Smooth muscle cell (in vitro differentiated cells): ENCODE measurements around the gene LIMS1. TPM values are rescaled to one million over a fixed set of nuclear protein-coding genes. Genes with fewer than 3 reads are reported as not detected.
"Not testable (repeated sequence)": the region's sequence is repeated elsewhere in the genome, so short reads cannot be mapped to it uniquely, and the experiment has no call there.

Experiments used
- DNase-seq: peaks from one replicate; lab custom pipeline; 2025; ENCODE audit not compliant: unreplicated experiment; lab: John Stamatoyannopoulos, UW
- H2AFZ ChIP-seq: fragments of 200-600 bp; sonication (generic); 2 replicates; pipeline ENCODE4 v1.6.0; 2016; ENCODE audit warnings: antibody characterized with exemption, low read depth, mild to moderate bottlenecking
- H3F3A ChIP-seq: fragments of 200-600 bp; sonication (generic); 2 replicates; pipeline ENCODE4 v1.6.0; 2017; ENCODE audit warnings: antibody characterized with exemption, low read depth
- H3K27ac ChIP-seq: fragments of 200-600 bp; sonication (generic); 2 replicates; pipeline ENCODE4 v1.5.1; 2016; ENCODE audit warnings: low read depth, mild to moderate bottlenecking
- H3K27me3 ChIP-seq: fragments of 200-600 bp; sonication (generic); 2 replicates; pipeline ENCODE4 v1.6.1; 2016; ENCODE audit warnings: low read depth, mild to moderate bottlenecking
- H3K36me3 ChIP-seq: fragments of 200-600 bp; sonication (generic); 2 replicates; pipeline ENCODE4 v1.5.1; 2016; ENCODE audit warnings: low read depth
- H3K4me1 ChIP-seq: fragments of 200-600 bp; sonication (generic); 2 replicates; pipeline ENCODE4 v1.5.1; 2016; ENCODE audit warnings: low read depth
- H3K4me2 ChIP-seq: fragments of 200-600 bp; sonication (generic); 2 replicates; pipeline ENCODE4 v1.6.0; 2016; ENCODE audit warnings: mild to moderate bottlenecking
- H3K4me3 ChIP-seq: fragments of 200-600 bp; sonication (generic); 2 replicates; pipeline ENCODE4 v1.5.1; 2016; ENCODE audit warnings: mild to moderate bottlenecking
- H3K79me2 ChIP-seq: fragments of 200-600 bp; sonication (generic); 2 replicates; pipeline ENCODE4 v1.6.0; 2016; ENCODE audit warnings: low read depth, mild to moderate bottlenecking
- H3K9ac ChIP-seq: fragments of 200-600 bp; sonication (generic); 2 replicates; pipeline ENCODE4 v1.6.0; 2016; ENCODE audit warnings: low read depth
- H3K9me3 ChIP-seq: fragments of 200-600 bp; sonication (generic); replicated peaks from 2 replicates; pipeline ENCODE4 v1.5.1; 2016; ENCODE audit warnings: low read depth
- H4K20me1 ChIP-seq: fragments of 200-600 bp; sonication (generic); 2 replicates; pipeline ENCODE4 v1.6.0; 2016; ENCODE audit warnings: low read depth
- WGBS: methylation state at CpG from one replicate; pipeline ENCODE4 v1.1.7; 2016; ENCODE audit warnings: low lambda C conversion rate; 5-methylcytosine and 5-hydroxymethylcytosine counted together
- polyA plus RNA-seq: library from polyadenylated mRNA; unstranded; fragments of >200 nt; fragmentation: Nextera tagmentation; extraction: Ambion mirVana; gene quantifications from 2 replicates; pipeline ENCODE4 v1.2.1, GENCODE V29; 2016
- total RNA-seq: library from RNA; depleted of rRNA; stranded (reverse); fragments of >200 nt; gene quantifications from 2 replicates; pipeline ENCODE4 v1.2.3, GENCODE V29; 2014
- TF ChIP-seq, protein P1 (sequence below): fragments of 200-600 bp; sonication (generic); IDR thresholded peaks from 2 replicates; pipeline ENCODE4 v1.5.1; 2017; ENCODE audit warnings: borderline replicate concordance, mild to moderate bottlenecking, antibody characterized with exemption; ENCODE audit not compliant: insufficient read depth, poor library complexity, severe bottlenecking

LIMS1 gene
- total and polyA plus RNA-seq, 2 experiments from 2014 or later, result 56.9 to 155 TPM

DNA sequence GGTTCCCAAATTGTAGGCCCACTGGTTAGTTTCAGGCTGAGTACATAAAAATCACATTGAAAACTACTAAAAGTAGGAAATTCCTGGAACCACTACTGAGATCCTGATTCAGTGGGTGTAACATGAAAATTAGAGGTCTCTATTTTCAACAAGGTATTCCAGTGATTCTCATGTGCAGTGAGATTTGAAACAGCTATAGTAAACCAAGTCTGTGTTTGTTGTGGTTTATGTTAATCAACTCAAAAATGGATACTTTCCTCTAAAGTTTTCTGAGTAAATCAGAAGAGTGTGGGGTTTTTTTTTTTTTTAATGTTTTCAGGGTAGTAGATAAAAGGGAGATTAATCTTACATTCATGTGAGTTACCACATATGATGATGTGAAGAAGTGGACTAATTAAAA, 42.4 kb upstream of the LIMS1 start:
- Histone ChIP-seq H3F3A (peaks cover 16% of the 10 kb centered on the region), H3K9me3 (no peaks in the 10 kb centered on the region), H3K36me3 (peaks cover 21% of the 10 kb centered on the region), H3K27me3 (no peaks in the 10 kb centered on the region), H3K9ac (peak overlapping the region; percentile 38), H3K4me1 (peaks cover 13% of the 10 kb centered on the region), H3K27ac (peak overlapping the region; percentile 89), H4K20me1 (no peaks in the 10 kb centered on the region), H3K4me3 (no peak overlapping the region), H3K4me2 (peak overlapping the region; percentile 65), H2AFZ (no peak overlapping the region), H3K79me2 (no peaks in the 10 kb centered on the region)
- TF ChIP-seq, protein P1, sequence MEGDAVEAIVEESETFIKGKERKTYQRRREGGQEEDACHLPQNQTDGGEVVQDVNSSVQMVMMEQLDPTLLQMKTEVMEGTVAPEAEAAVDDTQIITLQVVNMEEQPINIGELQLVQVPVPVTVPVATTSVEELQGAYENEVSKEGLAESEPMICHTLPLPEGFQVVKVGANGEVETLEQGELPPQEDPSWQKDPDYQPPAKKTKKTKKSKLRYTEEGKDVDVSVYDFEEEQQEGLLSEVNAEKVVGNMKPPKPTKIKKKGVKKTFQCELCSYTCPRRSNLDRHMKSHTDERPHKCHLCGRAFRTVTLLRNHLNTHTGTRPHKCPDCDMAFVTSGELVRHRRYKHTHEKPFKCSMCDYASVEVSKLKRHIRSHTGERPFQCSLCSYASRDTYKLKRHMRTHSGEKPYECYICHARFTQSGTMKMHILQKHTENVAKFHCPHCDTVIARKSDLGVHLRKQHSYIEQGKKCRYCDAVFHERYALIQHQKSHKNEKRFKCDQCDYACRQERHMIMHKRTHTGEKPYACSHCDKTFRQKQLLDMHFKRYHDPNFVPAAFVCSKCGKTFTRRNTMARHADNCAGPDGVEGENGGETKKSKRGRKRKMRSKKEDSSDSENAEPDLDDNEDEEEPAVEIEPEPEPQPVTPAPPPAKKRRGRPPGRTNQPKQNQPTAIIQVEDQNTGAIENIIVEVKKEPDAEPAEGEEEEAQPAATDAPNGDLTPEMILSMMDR, result no peak
- no peak for DNase-seq

DNA sequence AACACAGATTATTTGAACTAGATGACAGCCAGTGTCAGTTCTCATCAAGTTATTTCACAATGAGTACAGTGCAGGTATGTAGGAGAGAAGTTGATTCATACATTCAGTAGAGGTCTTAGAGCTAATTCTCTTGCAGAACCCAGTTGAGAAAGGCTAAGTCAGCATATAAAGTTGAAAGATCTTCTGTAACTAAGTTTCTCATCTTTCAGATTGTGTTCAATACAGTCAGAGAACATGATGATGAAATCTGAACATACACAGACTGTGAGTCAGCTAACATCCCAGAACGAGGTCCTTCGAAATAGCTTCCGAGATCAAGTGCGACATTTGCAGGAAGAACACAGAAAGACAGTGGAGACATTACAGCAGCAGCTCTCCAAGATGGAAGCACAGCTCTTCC, 41.9 kb upstream of the LIMS1 start:
- Histone ChIP-seq H3K4me2 (peak overlapping the region; percentile 65), H3K36me3 (peaks cover 25% of the 10 kb centered on the region), H3K4me1 (peaks cover 13% of the 10 kb centered on the region), H4K20me1 (no peaks in the 10 kb centered on the region), H3F3A (peaks cover 16% of the 10 kb centered on the region), H2AFZ (no peak overlapping the region), H3K27ac (peak overlapping the region; percentile 89), H3K27me3 (no peaks in the 10 kb centered on the region), H3K79me2 (no peaks in the 10 kb centered on the region), H3K4me3 (no peak overlapping the region), H3K9me3 (no peaks in the 10 kb centered on the region), H3K9ac (no peak overlapping the region)
- TF ChIP-seq, protein P1, result no peak
- WGBS, result 0% methylated on average over 4 of the region's 4 CpGs
- DNase-seq, result no peak

DNA sequence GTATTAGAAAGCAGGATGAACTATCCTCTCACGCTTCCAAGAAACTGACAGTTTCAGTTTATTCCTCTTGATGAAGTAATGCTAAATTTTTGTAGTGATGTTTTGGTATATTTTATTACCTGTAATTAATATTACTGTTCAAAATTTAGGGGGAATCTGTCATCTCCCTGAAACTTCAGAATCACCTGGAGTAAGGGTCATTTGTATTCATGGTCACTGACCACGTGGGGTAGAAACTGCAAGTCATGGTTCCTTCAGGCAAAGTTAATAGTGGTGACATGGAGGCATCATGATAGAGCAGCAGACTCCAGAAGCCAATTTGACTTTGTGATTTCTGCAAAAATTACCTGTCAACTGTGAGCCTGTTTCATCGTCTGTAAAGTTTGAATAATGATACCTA, 38.1 kb upstream of the LIMS1 start:
- H3K4me2 ChIP-seq, H3K27ac ChIP-seq, H2AFZ ChIP-seq, H3K9me3 ChIP-seq, H3K9ac ChIP-seq, H3K79me2 ChIP-seq, DNase-seq, H3F3A ChIP-seq, H3K4me3 ChIP-seq, H3K27me3 ChIP-seq, H3K36me3 ChIP-seq, H4K20me1 ChIP-seq: not testable (repeated sequence)
- H3K4me1 ChIP-seq, result peaks cover 11% of the 10 kb centered on the region
- 67% methylated on average over 2 of the region's 3 CpGs for WGBS

DNA sequence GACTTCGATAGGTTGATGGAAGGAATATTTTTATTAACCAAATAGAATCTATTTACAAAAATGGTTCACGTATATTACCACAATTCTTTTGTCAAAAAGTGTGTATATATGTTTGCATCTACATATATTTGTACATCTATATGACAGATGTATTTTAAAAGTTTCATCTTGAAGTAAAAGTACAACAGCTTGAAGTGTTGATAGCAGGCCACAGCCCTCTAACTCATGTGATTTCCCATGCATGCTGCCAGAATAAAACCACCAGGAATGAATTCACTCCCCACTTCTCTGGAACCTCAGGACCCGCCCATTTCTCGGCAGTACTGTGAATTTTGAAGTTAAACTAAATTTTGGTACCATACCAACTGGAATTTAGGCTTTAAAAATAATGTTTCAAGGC, 26.6 kb upstream of the LIMS1 start:
- not testable (repeated sequence) for H3K27ac ChIP-seq, H3K4me3 ChIP-seq, H3F3A ChIP-seq, H3K4me1 ChIP-seq, H2AFZ ChIP-seq, DNase-seq, H3K4me2 ChIP-seq, H3K36me3 ChIP-seq, H3K9ac ChIP-seq, H3K9me3 ChIP-seq, H3K79me2 ChIP-seq, H4K20me1 ChIP-seq, H3K27me3 ChIP-seq
- 93% methylated on average over 4 of the region's 4 CpGs for WGBS

DNA sequence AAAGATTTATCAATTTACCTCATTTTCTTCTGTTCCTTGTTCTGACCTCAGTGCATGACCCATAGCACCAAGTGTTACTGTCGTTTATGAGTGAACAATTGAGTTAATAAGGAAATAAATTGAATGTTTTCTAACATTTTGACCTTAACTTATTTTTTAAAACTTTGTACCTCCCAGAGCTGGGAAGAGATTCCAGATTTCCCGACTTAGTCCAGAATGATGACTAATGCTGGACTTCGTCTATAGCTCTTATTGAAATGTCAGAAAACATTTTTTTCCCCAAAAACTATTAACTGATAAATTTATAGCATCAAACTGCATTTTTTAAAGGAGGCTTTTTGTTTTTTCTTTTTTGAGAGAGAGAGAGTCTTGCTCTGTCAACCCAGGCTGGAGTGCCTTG, 21.8 kb upstream of the LIMS1 start:
- DNase-seq, H3K4me2 ChIP-seq, H3K9me3 ChIP-seq, H3K9ac ChIP-seq, H3K36me3 ChIP-seq, H3K27me3 ChIP-seq, H3F3A ChIP-seq, H2AFZ ChIP-seq, H3K79me2 ChIP-seq, H3K4me1 ChIP-seq, H3K27ac ChIP-seq, H4K20me1 ChIP-seq, H3K4me3 ChIP-seq: not testable (repeated sequence)
- WGBS, result 76% methylated on average over 3 of the region's 3 CpGs

DNA sequence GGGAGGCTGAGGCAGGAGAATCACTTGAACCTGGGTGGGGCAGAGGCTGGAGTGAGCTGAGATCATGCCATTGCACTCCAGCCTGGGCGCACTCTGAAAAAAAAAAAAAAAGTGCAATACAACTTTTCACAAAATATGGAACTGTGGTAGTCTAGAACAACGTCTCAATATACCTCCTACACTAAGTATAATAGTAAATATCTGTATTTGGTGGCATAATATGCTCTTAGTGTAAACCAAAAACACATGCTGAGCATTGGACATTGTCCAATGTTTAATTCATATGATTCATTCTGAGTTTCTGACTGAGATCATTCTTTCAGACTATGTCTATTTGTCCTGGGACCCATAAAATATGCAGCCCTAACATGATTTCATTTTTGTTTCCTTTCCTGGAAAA, 19.8 kb upstream of the LIMS1 start:
- H3K79me2 ChIP-seq, H3K4me2 ChIP-seq, H3K4me1 ChIP-seq, H3K9ac ChIP-seq, DNase-seq, H3K27ac ChIP-seq, H3K9me3 ChIP-seq, H3K27me3 ChIP-seq, H3F3A ChIP-seq, H2AFZ ChIP-seq, H3K4me3 ChIP-seq, H4K20me1 ChIP-seq, H3K36me3 ChIP-seq: not testable (repeated sequence)
- 67% methylated on average over 2 of the region's 2 CpGs for WGBS

DNA sequence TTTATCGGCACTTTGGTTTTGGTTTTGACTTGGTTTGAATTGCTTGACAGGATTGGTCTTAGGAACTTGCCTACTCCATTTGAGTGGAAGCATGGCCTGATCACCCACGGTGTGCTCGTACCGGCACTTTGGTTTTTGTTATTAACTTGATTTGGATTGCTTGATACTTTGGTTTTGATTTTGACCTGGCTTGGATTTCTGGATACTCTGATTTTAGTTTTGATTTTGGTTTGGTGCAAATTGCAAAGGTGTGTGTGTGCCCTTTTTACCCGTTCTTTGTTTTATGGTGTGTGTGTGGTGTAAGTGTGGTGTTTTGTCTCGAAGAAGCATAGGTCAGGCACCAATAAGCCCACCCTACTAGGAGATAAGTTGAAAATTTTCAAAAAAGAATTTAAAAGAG, 9.6 kb upstream of the LIMS1 start:
- H3K9ac ChIP-seq, H3K27ac ChIP-seq, H4K20me1 ChIP-seq, H3F3A ChIP-seq, H3K27me3 ChIP-seq, H3K4me1 ChIP-seq, H3K36me3 ChIP-seq, DNase-seq, H3K79me2 ChIP-seq, H2AFZ ChIP-seq, H3K9me3 ChIP-seq, H3K4me2 ChIP-seq, H3K4me3 ChIP-seq: not testable (repeated sequence)
- 97% methylated on average over 5 of the region's 6 CpGs for WGBS
